Measurements from ENCODE around the gene GPR55. TPM values are rescaled to one million over a fixed set of nuclear protein-coding genes. Genes with fewer than 3 reads are reported as not detected.

The GPR55 gene
- total RNA-seq, 1 experiment from 2014 or later, result not detected

GRCh38 chr2:230920167-230920566 is 4.9 kb downstream of the GPR55 start:
- no peak for DNase-seq
- Mint-ChIP-seq H3K36me3 (ENCODE audit: insufficient read depth, unreplicated experiment) (no peaks in the 10 kb centered on the region), H3K27ac (ENCODE audit: unreplicated experiment) (no peak overlapping the region), H3K9me3 (ENCODE audit: unreplicated experiment) (no peaks in the 10 kb centered on the region), H3K4me3 (ENCODE audit: unreplicated experiment) (no peak overlapping the region), H3K27me3 (ENCODE audit: insufficient read depth, unreplicated experiment) (peaks cover 3% of the 10 kb centered on the region), H3K4me1 (ENCODE audit: low read depth, unreplicated experiment) (no peaks in the 10 kb centered on the region)
- Histone ChIP-seq H3K9me3 (no peaks in the 10 kb centered on the region), H3K27me3 (replicated peaks; ENCODE audit: control insufficient read depth, insufficient read depth, low read length) (no peaks in the 10 kb centered on the region), H3K36me3 (ENCODE audit: control insufficient read depth, insufficient read depth, low read length) (no peaks in the 10 kb centered on the region), H3K4me3 (ENCODE audit: low read depth, low read length) (no peak overlapping the region), H3K4me1 (no peaks in the 10 kb centered on the region)
- BruUV-seq (replicated peaks), result no TSS peak
- intact Hi-C loops (cut with micrococcal nuclease; ENCODE audit: unreplicated experiment), result no loop called here
- POLR2A ChIA-PET, result no interaction called here
- TF ChIP-seq, protein P1, sequence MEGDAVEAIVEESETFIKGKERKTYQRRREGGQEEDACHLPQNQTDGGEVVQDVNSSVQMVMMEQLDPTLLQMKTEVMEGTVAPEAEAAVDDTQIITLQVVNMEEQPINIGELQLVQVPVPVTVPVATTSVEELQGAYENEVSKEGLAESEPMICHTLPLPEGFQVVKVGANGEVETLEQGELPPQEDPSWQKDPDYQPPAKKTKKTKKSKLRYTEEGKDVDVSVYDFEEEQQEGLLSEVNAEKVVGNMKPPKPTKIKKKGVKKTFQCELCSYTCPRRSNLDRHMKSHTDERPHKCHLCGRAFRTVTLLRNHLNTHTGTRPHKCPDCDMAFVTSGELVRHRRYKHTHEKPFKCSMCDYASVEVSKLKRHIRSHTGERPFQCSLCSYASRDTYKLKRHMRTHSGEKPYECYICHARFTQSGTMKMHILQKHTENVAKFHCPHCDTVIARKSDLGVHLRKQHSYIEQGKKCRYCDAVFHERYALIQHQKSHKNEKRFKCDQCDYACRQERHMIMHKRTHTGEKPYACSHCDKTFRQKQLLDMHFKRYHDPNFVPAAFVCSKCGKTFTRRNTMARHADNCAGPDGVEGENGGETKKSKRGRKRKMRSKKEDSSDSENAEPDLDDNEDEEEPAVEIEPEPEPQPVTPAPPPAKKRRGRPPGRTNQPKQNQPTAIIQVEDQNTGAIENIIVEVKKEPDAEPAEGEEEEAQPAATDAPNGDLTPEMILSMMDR (IDR thresholded peaks at IDR 0.05; ENCODE audit: insufficient read depth in 1 of 2, low read depth in 1 of 2, low read length in 1 of 2, severe bottlenecking in 1 of 2, unreplicated experiment in 1 of 2), result no peak
- CTCF ChIA-PET, result no interaction called here

DNA sequence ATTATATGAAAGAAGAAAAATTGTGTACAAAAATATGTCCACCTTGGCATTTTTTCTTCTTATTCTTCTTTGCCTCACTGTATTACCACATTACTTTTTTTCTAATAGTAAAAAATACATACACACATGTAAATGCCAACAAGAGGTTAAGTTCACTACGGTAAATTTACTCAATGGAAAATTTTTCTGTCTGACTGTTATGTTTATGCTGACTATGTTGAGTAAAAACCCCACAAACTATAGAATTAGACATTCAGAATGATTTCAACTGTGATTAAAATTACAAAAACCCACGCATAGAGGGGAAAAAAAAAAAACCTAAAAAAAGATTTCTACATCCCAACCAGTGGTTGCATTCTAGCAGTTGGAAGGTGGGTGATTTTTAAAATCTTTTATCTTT is 5.4 kb downstream of the GPR55 start:
- Histone ChIP-seq H3K4me3 (ENCODE audit: low read depth, low read length) (no peak overlapping the region), H3K27me3 (replicated peaks; ENCODE audit: control insufficient read depth, insufficient read depth, low read length) (no peaks in the 10 kb centered on the region), H3K9me3 (no peaks in the 10 kb centered on the region), H3K36me3 (ENCODE audit: control insufficient read depth, insufficient read depth, low read length) (no peaks in the 10 kb centered on the region), H3K4me1 (no peaks in the 10 kb centered on the region)
- no peaks in the 10 kb centered on the region for H3K36me3 Mint-ChIP-seq (ENCODE audit: insufficient read depth, unreplicated experiment)
- H3K27ac Mint-ChIP-seq (ENCODE audit: unreplicated experiment), result no peak overlapping the region
- ChIA-PET CTCF (no interaction called here), POLR2A (no interaction called here)
- intact Hi-C loops (cut with micrococcal nuclease; ENCODE audit: unreplicated experiment), result no loop called here
- peaks cover 3% of the 10 kb centered on the region for H3K4me1 Mint-ChIP-seq (ENCODE audit: low read depth, unreplicated experiment)
- peaks cover 3% of the 10 kb centered on the region for H3K27me3 Mint-ChIP-seq (ENCODE audit: insufficient read depth, unreplicated experiment)
- DNase-seq, result no peak
- no peaks in the 10 kb centered on the region for H3K9me3 Mint-ChIP-seq (ENCODE audit: unreplicated experiment)
- TF ChIP-seq, protein P1 (IDR thresholded peaks at IDR 0.05; ENCODE audit: insufficient read depth in 1 of 2, low read depth in 1 of 2, low read length in 1 of 2, severe bottlenecking in 1 of 2, unreplicated experiment in 1 of 2), result no peak
- BruUV-seq (replicated peaks), result no TSS peak
- no peak overlapping the region for H3K4me3 Mint-ChIP-seq (ENCODE audit: unreplicated experiment)

GRCh38 chr2:230919240-230919639 is 5.8 kb downstream of the GPR55 start:
- Histone ChIP-seq H3K36me3 (ENCODE audit: control insufficient read depth, insufficient read depth, low read length) (no peaks in the 10 kb centered on the region), H3K27me3 (replicated peaks; ENCODE audit: control insufficient read depth, insufficient read depth, low read length) (no peaks in the 10 kb centered on the region), H3K4me3 (ENCODE audit: low read depth, low read length) (no peak overlapping the region), H3K9me3 (no peaks in the 10 kb centered on the region), H3K4me1 (no peaks in the 10 kb centered on the region)
- TF ChIP-seq, protein P1 (IDR thresholded peaks at IDR 0.05; ENCODE audit: insufficient read depth in 1 of 2, low read depth in 1 of 2, low read length in 1 of 2, severe bottlenecking in 1 of 2, unreplicated experiment in 1 of 2), result no peak
- no peaks in the 10 kb centered on the region for H3K9me3 Mint-ChIP-seq (ENCODE audit: unreplicated experiment)
- ChIA-PET CTCF (no interaction called here), POLR2A (no interaction called here)
- H3K27me3 Mint-ChIP-seq (ENCODE audit: insufficient read depth, unreplicated experiment), result peaks cover 3% of the 10 kb centered on the region
- H3K27ac Mint-ChIP-seq (ENCODE audit: unreplicated experiment), result no peak overlapping the region
- peaks cover 5% of the 10 kb centered on the region for H3K4me1 Mint-ChIP-seq (ENCODE audit: low read depth, unreplicated experiment)
- H3K36me3 Mint-ChIP-seq (ENCODE audit: insufficient read depth, unreplicated experiment), result no peaks in the 10 kb centered on the region
- no TSS peak for BruUV-seq (replicated peaks)
- H3K4me3 Mint-ChIP-seq (ENCODE audit: unreplicated experiment), result no peak overlapping the region
- intact Hi-C loops (cut with micrococcal nuclease; ENCODE audit: unreplicated experiment), result no loop called here
- DNase-seq, result no peak
